ENCODE data around the gene GPALPP1.
"Not testable (repeated sequence)": the region's sequence is repeated elsewhere in the genome, so short reads cannot be mapped to it uniquely, and the experiment has no call there.

Gene GPALPP1, protein sequence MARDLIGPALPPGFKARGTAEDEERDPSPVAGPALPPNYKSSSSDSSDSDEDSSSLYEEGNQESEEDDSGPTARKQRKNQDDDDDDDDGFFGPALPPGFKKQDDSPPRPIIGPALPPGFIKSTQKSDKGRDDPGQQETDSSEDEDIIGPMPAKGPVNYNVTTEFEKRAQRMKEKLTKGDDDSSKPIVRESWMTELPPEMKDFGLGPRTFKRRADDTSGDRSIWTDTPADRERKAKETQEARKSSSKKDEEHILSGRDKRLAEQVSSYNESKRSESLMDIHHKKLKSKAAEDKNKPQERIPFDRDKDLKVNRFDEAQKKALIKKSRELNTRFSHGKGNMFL

DNA sequence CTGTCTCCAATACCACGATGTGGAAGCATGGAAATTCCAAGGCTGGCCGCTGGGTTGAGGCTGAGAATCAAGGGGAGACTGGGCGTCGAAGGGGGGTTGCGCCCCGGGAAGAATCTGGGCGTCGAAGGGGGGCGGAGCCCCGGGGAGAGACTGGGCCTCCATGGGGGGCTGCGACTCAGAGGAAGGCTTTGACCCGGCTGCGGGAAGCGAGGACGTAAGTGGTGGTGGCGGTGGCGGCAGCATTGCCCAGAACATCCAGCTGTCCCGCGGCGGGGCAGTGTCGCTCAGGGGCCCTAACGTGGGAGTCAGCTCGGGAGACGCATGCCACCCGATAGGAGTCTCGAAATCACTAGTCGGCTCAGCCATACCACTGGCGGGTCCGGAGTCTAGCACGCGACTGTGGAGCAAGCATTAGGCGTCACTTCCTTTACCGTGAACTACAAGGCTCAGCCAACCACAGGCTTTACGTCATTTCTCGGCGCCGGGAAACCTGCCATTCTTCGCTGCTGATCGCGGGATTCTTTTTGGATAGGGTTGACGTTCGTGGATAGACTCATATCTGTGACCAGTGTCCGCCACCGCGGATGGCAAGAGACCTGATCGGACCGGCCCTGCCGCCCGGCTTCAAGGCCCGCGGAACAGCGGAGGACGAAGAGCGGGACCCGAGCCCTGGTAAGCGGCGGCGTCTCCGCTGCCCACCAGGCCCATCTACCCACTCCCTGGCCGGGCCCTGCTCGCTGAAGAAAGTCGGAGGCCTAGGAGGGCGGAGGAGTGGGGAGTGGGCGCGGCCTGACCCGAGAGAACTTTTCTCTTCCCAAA is at the start of gene GPALPP1, which contains the start of gene NUFIP1:
TSS of gene GPALPP1 (plus strand) at position 468 of the 819 bp plus-strand sequence. CDS start at position 585, 117 bp downstream.
TSS of gene NUFIP1 (minus strand) at position 401 of the 819 bp plus-strand sequence. CDS start at position 366, 35 bp downstream.
- DNase-seq = peak; percentile 75

DNA sequence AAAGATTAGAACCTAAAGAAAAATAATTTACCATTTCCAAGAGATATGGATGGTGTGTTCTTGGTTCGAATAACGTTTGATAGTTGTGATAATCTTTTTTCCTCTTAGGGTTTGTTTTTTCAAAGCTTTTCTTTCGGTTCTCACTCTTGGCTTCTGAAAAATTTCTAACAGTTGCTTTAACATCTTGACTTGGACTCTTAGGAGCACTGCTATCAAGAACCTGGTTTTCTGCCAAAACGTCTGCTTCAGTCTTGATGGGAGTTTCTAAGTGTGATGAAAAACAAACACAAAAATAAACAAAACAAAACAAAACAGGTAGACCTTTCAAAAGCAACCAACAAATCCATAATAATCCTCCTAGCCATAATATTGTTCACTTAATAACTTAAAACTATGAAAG is 45.9 kb upstream of the GPALPP1 start:
- not testable (repeated sequence) for DNase-seq

DNA sequence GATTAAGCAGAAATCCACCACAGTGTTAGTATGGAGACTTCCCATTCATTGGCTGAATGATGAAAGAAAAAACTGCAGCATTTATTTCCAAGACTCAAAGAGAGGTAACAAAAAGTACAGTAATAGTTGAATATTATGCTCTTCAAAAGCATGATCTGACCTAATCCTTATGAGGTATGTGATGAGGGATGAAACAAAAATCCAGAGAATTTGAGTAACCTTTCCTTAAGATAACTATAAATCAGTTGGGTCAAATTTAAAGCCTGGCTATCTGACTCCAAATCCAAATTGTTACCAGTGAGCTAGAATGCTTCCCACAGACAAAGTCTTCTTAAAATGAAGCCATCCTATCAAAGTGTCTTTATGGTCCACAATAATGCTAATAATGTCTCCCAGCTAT is 38.2 kb upstream of the GPALPP1 start:
- no peak for DNase-seq

DNA sequence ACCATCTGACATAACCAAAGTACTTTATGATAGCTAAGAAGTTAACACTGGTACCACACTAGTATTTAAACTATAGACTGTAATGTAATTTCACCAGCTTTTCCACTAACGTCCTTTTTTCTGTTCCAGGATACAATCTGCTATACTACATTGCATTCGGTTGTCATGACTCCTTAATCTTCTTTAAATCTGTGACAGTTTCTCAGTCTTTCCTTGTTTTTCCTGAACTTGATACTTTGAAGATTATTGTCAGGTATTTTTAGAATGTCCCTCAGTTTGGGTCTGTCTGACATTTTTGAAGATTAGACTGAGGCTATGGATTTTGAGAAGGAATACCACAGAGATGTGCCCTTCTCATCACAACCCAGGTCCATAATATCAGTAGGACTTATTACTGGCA is 36.7 kb upstream of the GPALPP1 start:
- DNase-seq = no peak

DNA sequence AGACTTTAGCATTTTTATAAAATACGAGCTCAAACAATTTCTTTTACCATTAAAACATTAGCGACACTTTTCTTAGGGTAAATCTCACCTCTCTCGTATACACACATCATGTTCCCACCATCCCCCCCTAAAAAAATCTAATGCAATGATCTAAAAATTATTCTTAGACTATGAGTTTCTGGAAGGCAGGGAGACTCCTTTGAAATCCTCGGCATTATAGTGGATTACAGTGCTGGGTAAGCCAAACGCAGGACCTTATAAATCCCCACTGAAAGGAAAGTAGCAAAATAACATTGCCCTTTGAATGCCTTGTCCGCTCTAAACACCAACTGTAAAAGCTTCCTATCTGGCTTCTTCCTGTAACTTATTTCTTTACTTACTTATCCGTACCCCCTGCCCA is 35.1 kb upstream of the GPALPP1 start:
- DNase-seq = no peak

DNA sequence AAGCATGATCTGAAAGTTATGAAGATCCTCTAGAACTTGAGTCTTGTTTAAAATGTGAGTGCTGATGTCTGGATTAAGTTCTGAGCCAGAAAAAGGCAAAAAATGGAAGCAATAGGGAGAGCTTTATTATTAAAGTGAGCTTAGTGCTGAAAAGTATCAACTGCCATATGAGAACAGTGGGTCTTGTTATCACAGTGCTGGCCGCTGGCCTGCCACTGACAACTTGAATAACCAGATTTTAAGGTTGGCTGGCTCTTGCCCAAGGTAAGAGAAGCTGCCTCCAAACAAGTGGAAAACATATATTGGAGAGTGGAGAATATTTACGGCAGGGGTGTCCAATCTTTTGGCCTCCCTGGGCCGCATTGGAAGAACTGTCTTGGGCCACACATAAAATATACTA is 33.9 kb upstream of the GPALPP1 start:
- DNase-seq = no peak

DNA sequence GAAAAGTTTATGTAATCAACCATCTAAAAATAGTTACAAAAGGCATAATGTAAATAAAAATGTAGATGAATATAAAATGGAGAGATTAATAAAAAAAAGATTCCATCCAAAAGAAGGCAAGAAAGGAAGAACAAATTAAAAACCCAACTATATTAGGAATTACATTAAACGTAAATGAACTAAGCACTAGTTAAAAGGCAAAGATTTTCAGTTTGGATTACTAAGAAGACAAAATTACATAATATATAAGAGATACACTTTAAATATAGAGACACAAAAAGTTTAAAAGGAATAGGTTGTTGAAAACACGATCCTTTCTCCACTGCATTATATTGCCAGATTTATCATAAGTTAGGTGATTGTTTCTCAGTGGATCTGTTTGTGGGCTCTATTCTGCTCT is 27.3 kb upstream of the GPALPP1 start:
- DNase-seq = no peak

DNA sequence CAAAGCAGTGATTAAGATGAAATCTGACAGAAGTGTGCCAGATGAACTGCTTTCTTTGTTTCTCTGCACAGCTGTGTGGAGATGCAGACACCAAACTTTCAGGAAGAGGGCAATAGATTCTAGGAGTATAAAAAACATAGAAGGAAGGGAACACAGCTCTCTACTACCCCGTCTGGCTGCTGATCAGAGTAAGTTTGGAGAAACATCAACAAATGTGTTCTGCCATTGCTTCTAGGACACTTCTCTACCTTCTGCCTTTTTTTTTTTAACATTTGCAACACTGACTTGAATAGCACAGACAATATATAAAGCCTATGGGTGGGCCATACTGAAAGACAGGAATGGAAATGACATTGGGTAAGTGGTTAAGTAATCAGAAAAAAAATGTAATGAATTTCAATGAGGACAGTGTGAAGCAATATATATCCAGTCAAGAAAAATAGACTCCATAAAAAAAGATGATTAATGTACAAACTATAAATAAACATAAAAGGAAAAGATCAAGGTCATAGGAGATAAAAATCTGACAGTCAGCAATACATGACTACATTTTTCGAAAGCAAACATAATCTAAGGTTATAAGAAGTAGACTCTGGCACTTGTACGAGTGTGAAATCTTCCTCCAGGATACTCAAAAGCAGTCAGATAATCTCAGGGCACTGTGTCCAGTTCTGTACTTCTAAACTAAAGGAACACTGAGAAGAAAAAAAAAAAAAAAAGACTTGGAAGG is 21.5 kb upstream of the GPALPP1 start:
- no peak for DNase-seq

DNA sequence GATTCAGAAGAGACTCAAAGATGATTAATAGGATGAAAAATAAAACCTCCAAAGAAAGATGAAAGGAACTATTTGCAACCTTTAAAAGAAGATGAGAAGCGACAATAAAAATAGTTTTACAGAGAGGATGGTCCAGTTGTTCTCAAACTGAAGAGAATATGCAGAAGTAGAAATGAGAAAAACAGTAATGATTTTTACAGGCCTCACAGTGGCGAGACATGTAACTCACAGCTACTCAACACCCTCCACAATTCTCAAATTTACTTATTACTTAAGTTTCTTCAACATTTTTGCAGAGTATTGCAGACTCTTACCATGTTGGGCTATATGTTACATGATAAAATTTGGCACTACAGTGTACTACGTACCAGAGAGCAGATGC is 20.9 kb upstream of the GPALPP1 start:
- no peak for DNase-seq

DNA sequence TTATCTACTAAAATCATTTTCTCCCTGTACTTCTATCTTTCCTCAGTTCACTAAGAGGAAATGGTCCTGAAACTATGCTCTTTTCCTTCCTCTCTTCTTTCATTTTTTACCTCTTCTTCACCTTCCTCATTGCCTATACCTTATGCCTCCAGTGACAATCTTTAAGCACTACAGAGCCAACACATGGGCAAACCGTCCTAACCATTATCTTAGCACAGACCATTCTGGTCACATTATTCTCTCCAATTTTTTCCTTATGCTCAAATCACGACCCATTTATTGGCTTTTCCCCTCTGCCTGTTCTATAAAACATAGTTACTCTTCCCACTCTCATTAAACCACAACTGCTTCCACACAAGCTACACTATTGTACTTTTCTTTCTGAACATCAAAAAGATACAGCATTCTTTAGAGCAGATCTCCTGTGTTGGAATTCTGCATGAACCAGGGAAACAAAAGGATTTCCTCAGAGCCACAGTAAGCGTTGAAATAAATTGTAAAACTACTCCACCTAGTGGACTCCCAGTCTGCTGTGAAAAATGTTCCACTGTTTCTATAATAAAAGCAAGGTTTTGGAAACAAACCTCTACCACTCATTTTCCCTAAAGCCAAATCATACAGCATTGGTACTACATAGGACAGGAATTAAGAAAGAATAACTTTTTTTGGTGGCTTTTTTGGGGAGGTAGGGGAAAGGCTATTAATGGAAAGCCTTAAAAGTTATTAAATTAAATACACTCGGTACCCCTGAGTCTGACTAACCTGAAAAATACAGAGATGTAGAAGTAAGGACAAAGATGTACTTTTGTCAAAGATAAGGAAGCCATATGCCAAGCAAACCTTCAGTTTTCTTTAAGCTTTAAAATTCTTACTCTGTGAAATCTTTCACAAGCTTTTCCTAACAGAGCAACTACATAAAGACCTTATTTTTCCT is 19.5 kb upstream of the GPALPP1 start:
- peak; percentile 8 for DNase-seq

DNA sequence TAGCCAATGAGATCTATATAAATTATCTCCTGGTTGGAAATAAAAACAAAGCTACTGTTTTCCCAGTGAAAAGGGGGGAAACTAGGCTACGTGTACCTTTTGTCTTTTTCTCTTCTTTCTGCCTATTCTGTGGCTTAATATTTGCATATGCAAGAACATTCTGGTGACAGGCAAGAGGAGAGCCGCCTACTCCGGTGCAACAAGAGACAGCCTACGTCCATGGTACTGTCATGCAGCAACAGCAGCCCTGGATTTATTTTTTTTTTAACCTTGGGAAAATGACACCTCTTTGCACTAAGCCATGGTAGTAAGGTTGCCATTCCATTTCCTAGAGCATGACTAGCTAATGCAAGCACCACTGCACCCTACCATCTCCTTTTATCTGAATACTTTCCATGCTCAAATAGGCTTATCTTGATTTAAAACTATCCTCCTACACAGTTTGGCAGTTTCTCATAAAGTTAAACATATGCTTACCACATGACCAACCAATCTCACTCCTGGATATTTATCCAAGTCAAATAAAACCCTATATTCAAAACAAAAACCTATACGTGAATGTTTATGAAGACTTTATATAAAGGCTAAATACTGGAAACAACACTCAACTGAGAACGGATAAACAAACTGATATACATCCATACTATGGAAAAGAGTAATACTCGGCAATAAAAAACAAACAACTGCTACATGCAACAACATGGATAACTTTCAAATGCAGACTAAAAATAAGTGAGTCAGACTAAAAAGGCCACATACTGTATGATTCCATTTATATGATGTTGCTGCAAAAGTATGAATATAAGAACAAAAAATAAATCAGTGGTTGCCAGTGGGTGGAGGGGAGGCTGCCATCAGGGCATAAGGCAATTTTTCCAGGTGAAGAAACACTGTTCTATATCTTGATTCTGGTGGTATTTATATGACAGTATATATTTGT is 17.4 kb upstream of the GPALPP1 start:
- no peak for DNase-seq

DNA sequence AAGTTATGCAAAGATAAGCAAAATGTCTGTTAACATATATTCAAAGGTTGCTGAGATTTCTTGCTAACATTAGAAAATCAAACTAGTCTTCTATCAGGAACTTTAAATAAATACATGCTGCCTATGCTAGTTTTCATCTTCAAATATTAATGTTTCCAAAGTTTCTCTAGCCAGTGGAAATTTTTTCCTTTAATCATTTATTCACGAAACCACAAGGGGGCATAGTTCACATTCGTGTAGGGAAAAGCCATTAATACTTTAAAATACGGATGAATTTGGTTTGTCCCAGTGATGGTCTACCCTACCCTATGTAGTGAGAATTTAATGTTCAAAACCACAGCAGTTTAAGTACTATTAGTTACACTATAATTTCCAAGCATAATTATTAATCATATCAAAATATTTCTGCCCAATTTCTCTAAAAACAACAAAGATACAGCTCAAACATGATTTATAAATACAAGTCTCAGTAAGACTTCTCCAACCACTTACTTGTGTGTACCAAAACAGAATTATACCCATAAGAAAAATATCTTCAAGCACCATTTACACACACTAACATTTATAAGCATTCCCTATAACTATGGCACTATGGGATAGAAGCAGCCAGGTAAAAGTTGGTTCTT is 16.3 kb upstream of the GPALPP1 start:
- DNase-seq = no peak

DNA sequence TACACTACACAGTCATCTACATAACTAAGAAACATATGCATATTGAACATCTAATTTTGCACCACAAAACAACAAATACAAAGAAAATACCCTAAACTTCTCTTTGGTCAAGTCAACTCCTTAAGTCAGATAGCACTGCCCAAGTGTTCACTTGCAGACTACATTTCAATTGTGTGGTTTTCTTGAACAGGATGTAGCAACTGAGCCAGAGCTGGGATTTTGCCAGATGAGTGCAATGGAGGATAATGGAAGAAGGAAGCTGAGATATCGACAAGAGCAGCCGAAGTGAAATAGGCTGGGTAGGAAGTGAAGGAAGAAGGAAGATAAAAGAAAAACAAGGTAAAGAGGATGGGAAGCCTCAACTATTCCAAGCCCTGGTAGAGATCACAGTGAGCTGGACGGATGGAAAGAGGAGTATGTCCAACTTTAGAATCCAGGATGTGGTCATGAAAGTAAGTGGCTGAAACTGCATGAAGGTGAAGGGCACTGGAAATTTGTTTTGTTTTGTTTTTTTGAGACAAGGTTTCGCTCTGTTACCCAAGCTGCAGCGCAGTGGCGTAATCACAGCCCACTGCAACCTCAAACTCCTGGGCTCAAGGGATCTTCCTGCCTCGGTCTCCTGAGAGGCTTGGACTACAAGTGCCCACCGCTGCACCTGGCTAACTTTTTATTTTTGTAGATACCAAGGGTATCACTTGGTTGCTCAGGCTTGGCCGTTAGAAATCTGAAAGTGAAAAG is 15.1 kb upstream of the GPALPP1 start:
- no peak for DNase-seq

DNA sequence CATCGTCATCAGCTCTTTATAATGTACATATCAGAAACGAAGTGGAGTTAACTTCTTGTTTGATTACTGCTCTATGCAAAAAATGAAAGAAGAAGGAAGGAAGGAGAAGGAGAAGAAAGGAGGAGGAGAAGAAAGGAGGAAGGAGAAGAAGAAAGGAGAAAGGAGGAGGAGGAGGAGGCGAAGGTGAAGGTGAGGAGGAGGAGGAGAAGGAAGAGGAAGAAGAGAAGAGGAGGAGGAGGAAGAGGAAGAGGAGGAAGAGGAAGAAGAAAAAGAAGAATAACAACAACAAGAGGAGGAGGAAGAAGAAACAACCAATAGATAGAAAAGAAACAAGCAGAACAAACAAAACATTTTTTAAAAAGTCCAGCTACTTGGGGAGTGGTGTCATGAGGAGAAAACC is 13.1 kb upstream of the GPALPP1 start:
- DNase-seq = no peak

DNA sequence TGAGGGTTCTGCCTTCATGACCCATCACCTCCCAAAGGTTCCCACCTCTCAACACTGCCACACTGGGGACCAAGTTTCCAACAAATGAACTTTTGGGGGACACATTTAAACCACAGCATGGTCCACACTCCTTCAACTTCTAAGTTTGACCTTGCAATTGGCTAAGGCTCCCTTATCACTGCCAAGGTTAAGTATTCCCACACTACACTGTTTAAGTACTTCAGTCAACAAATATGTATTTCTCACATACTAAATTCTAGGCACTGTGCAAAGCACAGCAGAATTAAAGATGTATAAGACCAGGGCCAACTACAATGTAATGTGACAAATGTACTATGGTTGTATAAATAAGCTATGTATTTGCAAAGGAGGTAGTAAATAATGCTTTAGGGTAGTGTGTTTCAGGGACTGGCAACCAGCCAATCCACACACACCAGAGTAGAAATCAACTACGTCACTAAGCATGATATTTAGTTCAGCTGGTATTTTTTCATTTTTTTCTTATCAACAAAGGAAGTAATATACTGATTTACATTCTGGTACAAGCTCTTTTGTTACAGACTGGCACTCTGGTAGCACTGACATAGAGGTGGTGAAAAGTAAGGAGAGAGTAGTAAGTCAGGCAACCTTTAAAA is 12.3 kb upstream of the GPALPP1 start:
- DNase-seq = no peak

DNA sequence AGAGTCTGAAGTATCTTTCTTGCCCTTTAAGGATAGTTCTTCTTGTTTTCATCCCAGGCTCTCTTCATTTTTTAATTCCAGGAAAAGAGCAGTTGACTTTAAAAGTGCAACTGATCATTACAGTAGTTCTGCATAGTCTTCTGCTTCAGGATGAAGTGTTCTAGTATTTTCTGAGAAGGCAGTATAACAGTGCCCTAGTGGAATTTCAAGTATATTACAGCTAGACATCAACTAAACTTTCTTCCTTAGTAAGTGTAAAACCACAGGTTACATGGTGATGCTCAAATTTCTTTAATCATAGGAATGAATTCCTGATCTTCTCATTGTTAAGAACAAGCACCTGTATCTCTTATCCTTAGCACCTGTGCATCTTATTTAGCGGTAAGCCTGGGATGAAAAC is 11.0 kb upstream of the GPALPP1 start:
- DNase-seq = no peak

DNA sequence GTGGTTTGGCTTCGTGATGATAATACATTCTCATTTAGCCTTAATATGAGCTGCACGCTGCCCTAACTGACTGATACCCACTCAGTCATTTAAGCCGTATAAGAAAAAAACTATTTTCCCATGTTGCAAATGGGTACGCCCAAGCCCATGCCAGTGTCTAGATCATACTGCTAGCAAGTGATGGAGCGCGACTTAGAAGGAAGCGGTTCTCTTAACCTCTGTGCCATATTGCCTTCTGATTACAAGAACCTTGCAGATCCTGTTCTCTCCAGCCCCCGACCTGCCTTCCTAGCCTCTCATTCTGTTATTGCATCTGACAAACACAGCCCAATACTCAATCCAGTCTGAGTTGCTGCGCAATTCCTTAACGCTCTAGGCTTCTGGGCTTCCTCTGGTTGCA is 603 bp downstream of the GPALPP1 start:
- no peak for DNase-seq

DNA sequence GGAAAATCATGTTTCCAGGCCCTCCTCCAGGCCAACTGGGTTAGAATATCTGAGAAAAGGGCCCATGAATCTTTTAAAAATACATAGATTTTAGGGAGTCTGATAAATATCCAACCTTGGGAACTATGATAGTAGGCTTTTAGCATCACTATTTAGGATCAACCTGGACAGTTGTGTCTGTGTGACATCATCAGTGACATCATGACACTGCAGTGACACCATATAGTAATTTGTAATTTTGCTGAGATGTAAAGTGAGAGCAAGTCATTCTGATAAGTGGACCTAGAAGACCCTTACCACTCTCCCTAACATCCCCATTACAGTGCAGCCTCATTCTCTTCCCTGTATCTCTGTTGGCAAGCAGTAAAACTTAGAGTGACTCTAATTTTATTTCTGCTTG is 14.1 kb downstream of the GPALPP1 start:
- DNase-seq = no peak

DNA sequence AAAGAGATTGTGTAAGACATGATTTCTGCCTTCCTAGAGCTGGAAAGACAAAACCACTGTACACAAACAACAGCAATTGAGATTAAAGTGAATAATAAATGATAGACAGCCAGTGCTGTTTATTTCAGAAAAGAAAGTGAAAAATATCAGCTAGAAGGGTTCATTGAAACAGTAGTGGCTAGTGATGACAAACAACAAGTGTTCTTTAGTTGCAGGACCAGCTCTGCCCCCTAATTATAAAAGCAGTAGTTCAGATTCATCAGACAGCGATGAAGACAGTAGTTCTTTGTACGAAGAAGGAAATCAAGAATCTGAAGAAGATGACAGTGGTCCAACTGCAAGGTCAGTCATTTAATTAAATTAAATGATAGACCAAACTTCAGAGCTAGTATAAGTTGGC is 14.8 kb downstream of the GPALPP1 start:
- no peak for DNase-seq

DNA sequence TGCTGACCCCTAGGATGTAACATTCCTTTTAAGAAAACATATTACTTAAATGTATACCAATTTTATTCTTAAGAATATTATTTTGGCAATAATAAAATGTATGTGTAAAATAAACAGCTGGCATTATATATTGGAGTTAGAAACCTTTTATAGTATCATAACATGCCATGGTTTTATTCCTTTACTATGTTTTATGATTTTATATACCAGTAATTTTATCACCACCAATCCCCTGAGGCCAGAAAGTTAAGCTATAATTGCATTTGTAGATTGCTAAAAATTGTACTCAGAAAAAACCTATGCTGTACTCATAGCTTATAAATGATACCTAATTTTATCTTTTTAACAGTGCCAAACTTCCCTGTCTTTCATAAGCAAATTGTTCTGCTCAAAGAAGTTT is 17.9 kb downstream of the GPALPP1 start:
- DNase-seq = no peak
